HG03066 (cell line): Measurements from ENCODE around the gene DLG2.

Source experiments
- ATAC-seq: cut with Tn5 transposase; IDR thresholded peaks from one replicate; pipeline ENCODE4 v1.9.1; 2021; ENCODE audit warnings: low read depth; ENCODE audit not compliant: unreplicated experiment

The DLG2 gene

DNA sequence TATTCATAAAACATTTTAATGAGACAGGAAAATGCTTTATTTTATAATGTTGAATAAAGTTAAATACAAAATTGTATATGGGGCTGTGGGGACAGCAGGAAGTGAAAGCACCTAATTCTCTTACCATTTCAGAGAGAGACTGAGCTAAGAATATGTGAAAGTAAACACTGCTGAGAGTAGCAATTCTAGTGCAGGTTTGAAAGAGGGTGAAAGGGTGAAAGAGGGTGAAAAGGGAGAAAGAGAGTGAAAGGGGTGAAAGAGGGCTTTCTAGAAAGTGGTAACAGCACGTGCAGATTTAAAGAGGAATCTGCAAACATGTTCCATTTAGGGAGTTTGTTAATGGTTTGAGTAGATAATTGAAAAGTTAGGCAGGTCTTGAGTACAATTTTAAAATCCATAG is 1689.0 kb downstream of the DLG2 start:
- no peak for ATAC-seq

DNA sequence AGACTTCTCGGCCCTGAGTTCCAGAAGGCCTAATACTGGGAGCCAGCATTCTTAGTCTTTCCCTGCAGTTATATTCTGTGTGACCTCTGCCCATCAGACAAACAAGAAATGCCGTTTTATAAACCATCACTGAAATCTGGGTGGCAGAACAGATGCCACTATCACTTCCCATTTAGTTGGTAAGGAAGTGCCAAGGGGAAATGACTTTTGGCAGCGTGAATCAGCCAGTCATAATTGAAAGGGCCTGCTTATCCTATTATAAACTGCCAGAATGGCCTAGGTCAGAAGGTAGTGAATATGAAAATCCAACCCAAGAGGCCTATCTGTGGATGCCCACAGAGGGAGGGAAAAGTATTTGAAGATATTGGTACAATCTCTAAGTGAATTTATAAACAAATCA is 1694.1 kb downstream of the DLG2 start:
- ATAC-seq = no peak

- no peak for ATAC-seq
Observed at GRCh38 chr11:83927422-83927821, 1699.7 kb downstream of the DLG2 start.

DNA sequence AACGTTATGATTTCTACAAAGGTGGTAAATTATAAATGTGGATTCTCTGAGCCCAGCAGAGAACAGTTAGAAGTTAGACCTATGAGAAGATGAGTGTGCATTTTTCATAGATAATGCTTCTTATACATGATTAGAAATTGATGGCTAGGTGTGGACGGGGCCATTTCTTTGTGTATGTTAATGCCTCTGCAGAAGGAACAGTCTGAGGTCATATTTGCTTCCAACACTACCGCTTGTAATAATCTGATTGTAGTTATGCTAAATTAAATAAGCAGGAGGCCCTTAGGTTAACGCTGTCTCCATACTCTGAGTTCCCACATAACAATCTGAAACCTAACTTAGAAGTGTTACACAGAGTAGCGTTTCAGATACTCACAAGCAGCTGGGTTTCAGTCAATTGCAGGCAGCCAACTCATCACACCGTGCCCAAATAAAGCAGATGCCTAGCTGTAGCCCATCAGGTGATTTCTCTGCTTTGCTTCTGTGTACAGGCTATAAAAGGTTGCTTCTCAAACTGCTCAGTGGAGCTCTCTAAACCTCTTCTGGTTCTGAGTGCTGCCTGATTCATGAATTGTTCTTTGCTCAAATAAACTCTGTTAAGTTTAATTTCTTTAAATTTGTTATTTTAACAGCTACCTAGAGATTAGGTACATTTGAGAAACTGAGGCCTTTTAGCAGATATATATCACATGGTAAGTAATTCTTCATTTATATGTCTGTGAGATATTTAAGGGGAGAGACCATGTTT is 1702.2 kb downstream of the DLG2 start:
- ATAC-seq = no peak

- ATAC-seq = no peak
Observed at GRCh38 chr11:83923961-83924360, 1703.2 kb downstream of the DLG2 start.

GRCh38 chr11:83922953-83923352 is 1704.2 kb downstream of the DLG2 start:
- no peak for ATAC-seq

- no peak for ATAC-seq
Observed at GRCh38 chr11:83922318-83922717, 1704.8 kb downstream of the DLG2 start.

DNA sequence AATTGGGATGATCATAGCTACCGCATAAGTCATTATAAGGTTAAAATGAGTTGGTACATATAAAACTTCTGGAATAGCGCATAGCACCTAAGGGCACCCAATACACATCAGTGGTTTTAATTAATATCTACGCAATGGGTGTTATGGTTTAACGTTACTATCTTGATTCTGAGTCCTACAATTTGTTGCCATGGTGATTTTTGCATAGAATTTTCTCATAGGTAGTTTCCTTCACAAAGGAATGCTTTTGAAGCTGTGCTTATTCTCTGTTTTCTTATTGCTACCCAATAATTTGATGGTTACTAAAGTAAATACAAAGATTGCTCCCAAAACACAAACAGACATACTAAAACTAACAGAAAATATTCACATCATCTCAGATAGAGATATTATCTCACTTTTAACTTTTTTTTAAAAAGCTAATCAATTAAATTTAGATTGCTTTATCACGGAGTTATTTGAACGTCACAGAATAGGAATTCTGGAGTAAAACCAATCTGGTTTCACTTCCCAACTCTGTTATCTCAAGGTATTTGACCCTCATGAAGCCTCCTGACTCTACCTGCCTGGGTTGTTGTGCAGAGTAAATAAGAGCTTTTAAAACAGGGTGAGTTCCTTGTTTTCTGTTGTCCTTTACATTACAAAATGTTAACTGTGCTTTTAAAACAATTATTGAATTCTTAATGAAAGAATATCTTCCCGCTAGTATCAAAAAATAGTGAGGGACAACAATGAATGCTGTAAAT is 1705.5 kb downstream of the DLG2 start:
- ATAC-seq = no peak

- ATAC-seq = no peak
Observed at GRCh38 chr11:83918476-83918875, 1708.7 kb downstream of the DLG2 start.

DNA sequence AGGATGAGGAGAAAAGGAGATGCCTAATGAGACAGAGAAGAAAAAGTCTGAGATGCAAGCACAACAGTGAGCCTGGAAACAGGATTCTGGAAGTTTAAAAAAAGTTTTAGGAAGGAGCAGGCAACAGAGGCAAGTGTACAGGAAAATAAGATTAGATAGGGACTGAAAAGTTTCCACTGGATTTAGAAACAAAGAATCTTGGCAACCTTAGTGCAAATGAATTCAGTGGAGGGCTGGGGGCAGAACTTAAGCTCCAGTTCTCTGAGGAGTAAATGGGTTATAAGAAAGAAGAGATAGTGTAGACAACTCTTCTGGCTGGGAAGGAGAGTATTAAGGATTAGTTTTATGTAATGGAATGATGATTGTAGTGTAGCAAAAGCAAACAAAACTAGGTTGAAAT is 1712.1 kb downstream of the DLG2 start:
- no peak for ATAC-seq

DNA sequence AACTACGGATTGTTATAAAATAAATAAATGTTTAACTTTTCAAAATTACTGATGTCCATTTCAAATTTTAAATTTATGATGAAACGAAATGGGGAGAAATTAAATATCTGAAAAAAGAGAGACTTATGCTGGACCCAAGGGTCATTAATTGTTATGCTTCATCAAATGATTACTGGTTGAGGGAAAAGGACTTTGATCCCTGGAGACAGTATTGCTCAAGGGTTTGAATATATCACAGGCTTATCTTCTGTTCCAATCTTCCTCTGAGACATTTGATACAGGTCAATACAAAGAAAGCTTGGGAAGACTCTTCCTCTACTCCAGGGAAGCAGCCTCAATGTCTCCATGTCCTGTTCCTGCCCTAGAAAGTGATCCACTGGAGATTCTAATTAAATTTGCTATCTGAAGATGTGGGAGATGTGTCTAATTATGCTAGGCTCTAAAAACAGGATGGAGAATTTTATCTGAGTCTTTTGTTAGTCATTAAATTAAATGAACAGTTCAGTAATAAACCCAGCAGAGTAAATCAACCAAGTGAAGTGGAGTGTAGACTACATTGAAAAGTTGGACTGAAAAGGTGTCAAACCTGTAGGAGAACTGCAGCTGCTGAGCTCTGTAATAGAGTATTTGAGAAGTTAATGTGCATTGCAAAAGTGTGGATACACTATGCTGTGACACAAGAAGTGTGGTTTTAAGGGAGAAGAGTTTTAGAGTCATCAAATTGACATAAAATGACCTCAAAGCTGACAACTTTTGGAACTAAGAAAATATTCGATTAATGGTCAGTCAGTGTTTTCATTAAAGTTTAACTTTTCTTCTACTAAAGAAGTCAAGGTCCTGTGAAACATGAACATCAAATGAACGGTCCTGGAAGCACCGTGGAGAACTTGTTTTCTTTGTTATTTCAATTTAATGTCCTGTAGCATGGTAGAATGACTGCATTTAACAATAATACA is 1717.3 kb downstream of the DLG2 start:
- no peak for ATAC-seq

DNA sequence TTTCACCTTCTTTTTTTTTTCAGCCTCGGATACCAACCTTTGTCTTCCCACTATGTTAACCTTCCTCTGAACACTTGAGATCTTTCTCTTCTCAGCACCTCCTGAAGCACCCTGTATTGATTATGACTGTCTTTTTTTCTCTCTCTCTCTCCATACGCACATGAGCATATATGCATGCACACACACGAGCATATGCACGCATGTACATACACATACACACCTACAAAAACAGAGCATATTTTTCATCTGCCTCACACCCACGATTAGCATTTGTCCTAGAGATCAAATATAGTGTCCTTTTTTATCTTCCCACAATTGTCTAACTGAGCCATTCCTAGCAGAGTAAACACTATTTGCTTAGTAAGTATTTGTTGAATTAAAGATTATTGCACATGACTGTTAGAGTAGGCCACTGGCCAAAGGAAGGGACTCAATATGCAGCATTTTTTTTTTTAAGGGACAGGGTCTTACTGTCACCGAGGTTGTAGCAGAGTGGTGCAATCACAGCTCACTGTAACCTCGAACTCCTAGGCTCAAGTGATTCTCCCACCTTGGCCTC is 1718.8 kb downstream of the DLG2 start:
- ATAC-seq = no peak

DNA sequence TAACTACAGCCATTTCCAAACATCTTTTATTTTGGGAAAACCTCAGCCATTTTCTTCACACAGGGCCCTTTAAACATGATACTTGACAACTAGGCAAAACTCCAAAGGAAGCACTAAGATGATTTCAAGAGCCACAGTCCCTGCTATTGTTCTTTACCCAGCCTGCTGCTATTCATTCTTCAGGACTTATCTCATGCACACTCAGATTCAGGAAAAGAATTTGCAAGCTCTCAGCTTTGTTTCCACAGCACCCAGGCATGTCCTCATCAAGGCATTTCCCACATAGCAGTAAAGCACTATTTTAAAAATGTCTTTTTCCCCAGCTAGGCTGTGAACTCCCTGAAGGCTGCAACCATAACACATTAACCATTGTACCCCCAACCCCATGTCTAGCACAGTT is 1731.6 kb downstream of the DLG2 start:
- ATAC-seq = no peak

DNA sequence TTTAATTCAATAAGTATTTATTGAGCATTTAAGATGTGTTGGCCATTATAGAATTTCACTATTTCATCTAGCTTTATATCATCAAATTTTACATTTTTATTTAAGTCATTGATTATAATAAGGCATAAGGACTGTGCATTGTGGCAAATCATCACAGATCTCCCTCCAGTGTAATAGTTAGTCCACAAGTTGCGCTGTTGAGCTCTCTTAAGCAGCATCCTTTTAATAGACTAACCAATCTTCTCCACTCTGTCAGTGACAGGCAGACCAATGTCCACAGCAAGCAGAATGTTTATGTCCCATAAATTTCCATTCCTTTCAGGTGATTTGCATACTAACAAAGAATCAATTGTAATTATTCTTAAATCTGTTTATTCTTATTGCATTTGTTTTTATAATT is 1745.7 kb downstream of the DLG2 start:
- ATAC-seq = no peak

- no peak for ATAC-seq
Observed at GRCh38 chr11:83871054-83871453, 1756.1 kb downstream of the DLG2 start.

DNA sequence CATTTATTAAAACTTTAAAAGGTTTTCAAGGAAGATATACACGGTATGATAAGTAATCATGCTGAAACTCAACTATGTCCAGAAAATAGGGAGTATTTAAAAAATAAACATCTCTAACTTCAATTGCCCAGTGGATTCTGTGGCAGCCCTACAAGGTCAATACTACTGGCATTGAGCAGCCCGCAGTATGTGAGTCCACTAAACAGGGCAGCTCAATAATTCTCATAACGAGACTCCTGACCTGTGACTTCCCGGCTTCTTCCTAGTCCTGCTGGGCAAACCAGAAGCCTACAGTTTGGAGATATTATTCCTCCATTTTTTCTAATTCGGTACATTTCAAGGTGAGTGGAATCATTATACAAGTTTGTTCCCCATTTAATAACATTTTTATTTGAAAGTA is 1760.5 kb downstream of the DLG2 start:
- no peak for ATAC-seq

DNA sequence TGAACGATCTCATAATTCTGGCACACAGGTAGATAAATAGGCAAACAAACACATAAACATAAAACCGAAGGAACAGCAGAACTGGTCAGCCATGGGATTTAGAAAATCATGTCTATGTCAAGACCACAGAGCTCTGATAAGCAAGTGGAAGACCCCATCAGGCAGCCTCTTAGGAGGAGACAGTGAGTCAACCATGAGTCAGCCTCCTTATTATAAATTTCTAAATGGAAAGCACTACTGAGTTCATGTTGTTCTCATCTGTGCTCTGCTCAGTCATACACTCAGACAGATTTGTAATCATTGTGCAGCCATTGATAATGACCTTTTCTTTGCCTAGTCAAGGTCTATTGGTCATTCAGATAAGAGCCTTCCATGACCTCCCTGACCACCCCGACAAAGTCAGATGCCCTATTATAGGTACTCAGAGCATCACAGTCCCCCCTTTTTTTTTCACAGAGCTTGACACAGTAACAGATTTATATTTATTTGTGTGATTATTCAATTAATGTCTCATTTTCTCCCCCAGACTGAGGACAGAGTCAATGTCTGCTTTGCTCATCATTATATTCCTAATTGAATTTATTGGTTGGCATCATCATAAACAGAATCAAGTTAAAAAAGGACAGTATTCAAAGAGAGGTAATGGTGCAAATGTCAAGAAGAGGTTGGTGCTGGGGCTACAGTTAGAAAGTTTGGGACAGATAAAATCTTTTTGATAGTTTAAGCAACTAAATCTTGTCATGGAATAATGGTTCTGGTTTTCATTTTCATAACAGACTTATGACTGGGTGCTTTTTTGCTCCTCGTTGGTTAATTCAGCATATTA is 1761.3 kb downstream of the DLG2 start:
- no peak for ATAC-seq

DNA sequence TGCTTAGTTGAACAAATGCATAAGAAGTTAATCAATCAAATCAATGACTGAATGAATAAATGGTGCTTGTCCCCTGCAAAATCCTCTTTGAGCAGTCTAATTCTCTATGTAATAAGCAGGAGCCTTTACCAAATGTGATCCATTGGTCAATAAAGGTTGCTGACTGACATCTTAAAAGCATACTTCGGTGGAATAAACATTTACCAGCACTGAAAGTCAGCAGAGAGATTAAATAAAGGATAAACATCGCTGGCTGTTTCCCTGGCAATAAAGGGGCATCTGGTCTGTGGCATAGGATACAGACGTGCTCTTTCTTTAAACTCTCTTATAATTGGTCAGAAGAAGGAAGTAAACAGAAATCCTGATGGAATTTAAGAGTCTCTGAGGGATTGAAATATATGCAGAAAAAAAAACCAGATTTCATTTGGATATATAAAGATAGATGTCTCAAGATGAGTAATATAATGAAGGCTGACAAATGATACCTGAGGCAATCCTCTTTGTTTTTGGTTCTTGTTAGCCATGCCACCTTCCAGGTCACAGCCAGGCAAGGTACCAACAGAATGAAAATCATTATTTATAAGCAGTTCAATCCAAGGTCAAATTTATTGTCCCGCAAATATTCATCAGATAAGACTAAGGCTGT is 1762.6 kb downstream of the DLG2 start:
- ATAC-seq = no peak

- no peak for ATAC-seq
Observed at GRCh38 chr11:83863272-83863671, 1763.9 kb downstream of the DLG2 start.
